K562 (cell line): ENCODE data around the gene NOL4L. TPM values are rescaled to one million over a fixed set of nuclear protein-coding genes. Genes with fewer than 3 reads are reported as not detected.

Experiments
- ATAC-seq: fragments of 200-7000 bp; cut with Tn5 transposase; 3 replicates; pipeline ENCODE4 v1.9.1; 2020; ENCODE audit warnings: moderate library complexity
- BruUV-seq: library from RNA; stranded (reverse); fragments of 400-500 nt; replicated peaks from 2 replicates; lab custom pipeline; 2021; lab: Mats Ljungman, UMichigan
- CTCF ChIA-PET: fragments of 300-600 bp; formaldehyde crosslinking; extraction: SDS; loops from one replicate; lab custom pipeline; 2021; ENCODE audit warnings: low intra/inter-chr PET ratio; lab: Yijun Ruan, JAX
- POLR2A ChIA-PET: fragments of 300-600, 350-650 bp; sonication (Branson Sonifier 250); formaldehyde crosslinking; extraction: SDS; loops from one replicate; lab custom pipeline; 2021; ENCODE audit warnings: antibody characterized with exemption, inconsistent platforms; lab: Yijun Ruan, JAX
- DNase-seq, 4 experiments: peaks; one replicate each; pipeline versions ENCODE4 v3.0.0 to v3.0.0-alpha.2; 2011 to 2018; ENCODE audit warnings: low spot score in 3 of 4, mixed read lengths in 3 of 4; ENCODE audit errors: extremely low read depth in 1 of 4
- FAIRE-seq: peaks from 2 replicates; lab custom pipeline; 2011; peaks lifted over from hg19 to GRCh38; lab: Jason Lieb, UNC
- H2AFZ ChIP-seq: 2 replicates; pipeline ENCODE4 v1.6.0; 2011; ENCODE audit warnings: low read depth, low read length, control low read depth, inconsistent platforms
- H3K27ac ChIP-seq: fragments of 200-600 bp; 3 replicates; pipeline ENCODE4 v1.8.0; 2011; ENCODE audit warnings: low read depth, mild to moderate bottlenecking, control low read depth, inconsistent platforms, low read length, moderate library complexity, mixed read lengths; ENCODE audit errors: extremely low read depth
- H3K27me3 ChIP-seq, 2 experiments: fragments of 300-600 bp in 1 of 2; 2 replicates in 1 of 2; 3 replicates in 1 of 2; pipeline versions ENCODE4 v1.6.0 to v1.8.0; 2011; ENCODE audit warnings: inconsistent platforms in 2 of 2, low read length in 2 of 2, mild to moderate bottlenecking in 1 of 2, mixed read lengths in 1 of 2, moderate library complexity in 1 of 2; ENCODE audit not compliant: control insufficient read depth in 2 of 2, insufficient read depth in 2 of 2
- H3K36me3 ChIP-seq: fragments of 300-600 bp; 3 replicates; pipeline ENCODE4 v1.8.0; 2011; ENCODE audit warnings: mild to moderate bottlenecking, low read length, inconsistent platforms; ENCODE audit not compliant: control insufficient read depth, insufficient read depth
- H3K4me1 ChIP-seq, 2 experiments: fragments of 200-600 bp in 1 of 2; replicated peaks in 1 of 2; 2 replicates in 1 of 2; 3 replicates in 1 of 2; pipeline versions ENCODE4 v1.5.1 to v1.8.0; 2011; ENCODE audit warnings: inconsistent platforms in 2 of 2, low read length in 2 of 2, mild to moderate bottlenecking in 1 of 2, mixed read lengths in 1 of 2, moderate library complexity in 1 of 2; ENCODE audit not compliant: control insufficient read depth in 2 of 2, insufficient read depth in 2 of 2
- H3K4me2 ChIP-seq: 2 replicates; pipeline ENCODE4 v1.6.1; 2011; ENCODE audit warnings: low read length, control low read depth, inconsistent platforms, mixed read lengths; ENCODE audit not compliant: insufficient read depth
- H3K4me3 ChIP-seq: fragments of 200-600 bp; sonication (generic), shearing (Covaris generic); 2 replicates; pipeline ENCODE4 v1.5.1; 2016; ENCODE audit warnings: control low read depth, inconsistent platforms
- H3K79me2 ChIP-seq: fragments of 200-600 bp; 3 replicates; pipeline ENCODE4 v1.8.0; 2011; ENCODE audit warnings: low read length, inconsistent platforms; ENCODE audit not compliant: control insufficient read depth, insufficient read depth
- H3K9ac ChIP-seq, 2 experiments: 2 replicates each; pipeline versions ENCODE4 v1.6.0 to v1.6.1; 2011; ENCODE audit warnings: low read depth in 2 of 2, low read length in 2 of 2, control low read depth in 1 of 2, inconsistent platforms in 1 of 2, mild to moderate bottlenecking in 1 of 2, mixed read lengths in 1 of 2; ENCODE audit not compliant: insufficient read depth in 1 of 2
- H3K9me1 ChIP-seq: one replicate; pipeline ENCODE4 v1.6.0; 2011; ENCODE audit warnings: inconsistent platforms, mild to moderate bottlenecking, low read length, moderate library complexity; ENCODE audit not compliant: control insufficient read depth, insufficient read depth
- H3K9me3 ChIP-seq: replicated peaks from 2 replicates; pipeline ENCODE4 v1.5.1; 2011; ENCODE audit warnings: low read depth, low read length, inconsistent platforms; ENCODE audit not compliant: control insufficient read depth, insufficient read depth
- H4K20me1 ChIP-seq: replicated peaks from 2 replicates; pipeline ENCODE4 v1.6.1; 2011; ENCODE audit warnings: low read length, inconsistent platforms, mixed read lengths; ENCODE audit not compliant: control insufficient read depth, insufficient read depth
- DPF2 ChIP-seq: fragments of 450-650 bp; IDR thresholded peaks from 2 replicates; pipeline ENCODE4 v1.6.1; 2016
- EHMT2 ChIP-seq: fragments of 450-650 bp; IDR thresholded peaks from 2 replicates; pipeline ENCODE4 v1.6.1; 2018; ENCODE audit warnings: antibody characterized with exemption
- MITF ChIP-seq: IDR thresholded peaks from 2 replicates; pipeline ENCODE4 v1.6.1; 2014; ENCODE audit warnings: antibody characterized with exemption
- PREB ChIP-seq: sonication (generic); formaldehyde crosslinking; IDR thresholded peaks from 2 replicates; pipeline ENCODE4 v1.8.1; 2023; ENCODE audit warnings: mild to moderate bottlenecking, missing genetic modification reagents
- PTBP1 ChIP-seq: fragments of 200-400 bp; formaldehyde crosslinking; IDR thresholded peaks from 2 replicates; pipeline ENCODE4 v1.6.1; 2017; ENCODE audit warnings: low read depth, low read length
- RBM25 ChIP-seq: fragments of 200-400 bp; formaldehyde crosslinking; IDR thresholded peaks from 2 replicates; pipeline ENCODE4 v1.6.1; 2018; ENCODE audit warnings: low read length, low read depth, moderate library complexity; ENCODE audit not compliant: severe bottlenecking
- SLC30A9 ChIP-seq: fragments of 250-450 bp; sonication (Bioruptor Pico); IDR thresholded peaks from 2 replicates; pipeline ENCODE4 v1.8.0; 2022; ENCODE audit warnings: mild to moderate bottlenecking, moderate library complexity
- SRSF7 ChIP-seq: fragments of 200-400 bp; formaldehyde crosslinking; optimal IDR thresholded peaks from 2 replicates; pipeline ENCODE3; 2017; ENCODE audit warnings: mild to moderate bottlenecking, low read depth, low read length
- ZBTB17 ChIP-seq: fragments of 450-650 bp; formaldehyde crosslinking; IDR thresholded peaks from 2 replicates; pipeline ENCODE4 v1.4.0; 2020; ENCODE audit warnings: mild to moderate bottlenecking
- ZNF184 ChIP-seq: sonication (generic); formaldehyde crosslinking; IDR thresholded peaks from 2 replicates; pipeline ENCODE4 v1.5.0; 2020; ENCODE audit warnings: missing genetic modification reagents
- ZNF384 ChIP-seq: IDR thresholded peaks from 2 replicates; pipeline ENCODE4 v1.6.1; 2012; ENCODE audit warnings: low read depth, low read length, improper control_type of control experiment
- ZNF586 ChIP-seq: fragments of 450-650 bp; formaldehyde crosslinking; conservative IDR thresholded peaks from 2 replicates; pipeline ENCODE4 v1.4.0; 2020; ENCODE audit warnings: mild to moderate bottlenecking, moderate library complexity
- WGBS: fragments of 100-300 bp; shearing (Covaris generic); methylation state at CpG from one replicate; pipeline ENCODE4 v1.1.6; 2016; ENCODE audit warnings: low coverage, mixed read lengths; ENCODE audit not compliant: insufficient coverage; ENCODE audit errors: missing lambda C conversion rate; 5-methylcytosine and 5-hydroxymethylcytosine counted together
- in situ Hi-C: fragments of 300-500 bp; cut with MboI; formaldehyde crosslinking; loops from 4 replicates; pipeline ENCODE4 v1.15.0; 2018; ENCODE audit warnings: inconsistent platforms, mixed read lengths
- intact Hi-C: fragments of 100-400 bp; cut with micrococcal nuclease; formaldehyde crosslinking; loops from 2 replicates; pipeline ENCODE4 v1.14.2; 2022
- polyA plus RNA-seq, 8 experiments: library from polyadenylated mRNA; depleted of rRNA in 4 of 8; stranded (reverse) in 5 of 8; unstranded in 3 of 8; fragments of >200 nt; fragmentation: Nextera tagmentation in 2 of 8; fragmentation: Illumina TruSeq in 1 of 8; extraction: Ambion mirVana in 2 of 8; extraction: Trizol in 1 of 8; gene quantifications; 2 replicates each; pipeline versions ENCODE4 v1.2.1 to v1.2.3, GENCODE V29; 2011 to 2014; ENCODE audit warnings: inconsistent platforms in 1 of 8, missing spikeins in 1 of 8
- total RNA-seq, 7 experiments: library from RNA; depleted of rRNA in 6 of 7; stranded (reverse); fragments of >200 nt in 6 of 7; fragmentation: Illumina TruSeq in 2 of 7; extraction: Trizol in 2 of 7; gene quantifications; 2 replicates each; pipeline versions ENCODE4 v1.2.1 to v1.2.3, GENCODE V29; 2011 to 2021; ENCODE audit warnings: low replicate concordance in 1 of 7

The NOL4L gene
- total and polyA plus RNA-seq, 9 of the 15 experiments (the other 6 are each of a cell fraction or from before 2014, with no cell fraction given) = 5.1 to 36.2 (median 13.6) TPM

GRCh38 chr20:32563311-32564272 lies 21.5 kb downstream of the NOL4L start (continued):
- TF ChIP-seq PTBP1 (0 out of 2 replicates have a peak, but pooled peaks have one; percentile 52), EHMT2 (no peak), ZNF184 (no peak), RBM25 (peak; percentile 92), ZNF586 (CRISPR knock-in tag) (no peak), ZBTB17 (no peak)

- no peak overlapping the region for H3K4me2 ChIP-seq
- H3K9ac ChIP-seq = peak overlapping the region in 1 of 2 experiments; percentile 80; a peak in 2 of 4 replicates
- H2AFZ ChIP-seq = no peak overlapping the region
- peaks cover 17 to 56% of the 10 kb centered on the region in 2 experiments for H3K4me1 ChIP-seq
- H3K36me3 ChIP-seq = peaks cover 57% of the 10 kb centered on the region
- CTCF ChIA-PET = no interaction called here
- no TSS peak for BruUV-seq
- TF ChIP-seq MITF (no peak), SLC30A9 (CRISPR knock-in tag) (0 out of 2 replicates have a peak, but pooled peaks have one; percentile 25), PREB (CRISPR knock-in tag) (no peak), DPF2 (0 out of 2 replicates have a peak, but pooled peaks have one; percentile 7), SRSF7 (no peak), ZNF384 (no peak)
- peaks cover 94% of the 10 kb centered on the region for H3K79me2 ChIP-seq
- H3K9me1 ChIP-seq = no peaks in the 10 kb centered on the region
- H3K4me3 ChIP-seq = no peak overlapping the region
- no peak for ATAC-seq
- no peaks in the 10 kb centered on the region for H3K27me3 ChIP-seq
- WGBS = 52% methylated on average over 5 of the region's 5 CpGs
- FAIRE-seq = no peak
- POLR2A ChIA-PET = no interaction called here
- no peak overlapping the region for H3K27ac ChIP-seq
- intact Hi-C loops = no loop called here
- H4K20me1 ChIP-seq = peaks cover 6% of the 10 kb centered on the region
- in situ Hi-C loops = no loop called here
- no peak for DNase-seq
- no peaks in the 10 kb centered on the region for H3K9me3 ChIP-seq
These were observed 22.6 kb downstream of the NOL4L start for GRCh38 chr20:32562495-32562911.
